ENCODE data around the gene HECA.
"Not testable (repeated sequence)": the region's sequence is repeated elsewhere in the genome, so short reads cannot be mapped to it uniquely, and the experiment has no call there.

Gene HECA

DNA sequence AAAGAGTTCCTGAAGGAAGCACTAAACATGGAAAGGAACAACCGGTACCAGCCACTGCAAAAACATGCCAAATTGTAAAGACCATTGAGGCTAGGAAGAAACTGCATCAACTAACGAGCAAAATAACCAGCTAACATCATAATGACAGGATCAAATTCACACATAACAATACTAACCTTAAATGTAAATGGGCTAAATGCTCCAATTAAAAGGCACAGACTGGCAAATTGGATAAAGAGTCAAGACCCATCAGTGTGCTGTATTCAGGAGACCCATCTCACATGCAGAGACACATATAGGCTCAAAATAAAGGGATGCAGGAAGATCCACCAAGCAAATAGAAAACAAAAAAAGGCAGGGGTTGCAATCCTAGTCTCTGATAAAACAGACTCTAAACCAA is 77.6 kb downstream of the HECA start:
- DNase-seq = not testable (repeated sequence)

GRCh38 chr6:139219271-139219729 is 84.4 kb downstream of the HECA start:
- peak; percentile 86 for DNase-seq

DNA sequence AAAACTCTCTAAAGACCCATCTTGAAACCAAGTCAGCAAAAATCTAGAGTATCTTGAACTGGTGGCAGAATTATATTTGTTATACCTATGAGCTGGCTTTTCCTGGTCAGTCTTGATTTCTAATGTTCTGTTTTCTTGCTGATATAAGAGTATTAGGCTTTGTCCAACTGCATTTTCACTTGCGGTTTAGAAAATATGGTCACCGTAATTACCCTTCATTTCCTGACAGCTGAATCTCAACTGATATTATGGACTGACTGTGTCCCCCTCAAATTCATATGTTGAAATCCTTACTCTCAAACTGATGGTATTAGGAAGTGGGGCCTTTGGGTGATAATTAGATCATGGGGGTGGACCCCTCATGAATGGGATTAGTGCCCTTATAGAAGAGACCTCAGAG is 84.9 kb downstream of the HECA start:
- DNase-seq = no peak

- DNase-seq = not testable (repeated sequence)
Observed at GRCh38 chr6:139228387-139228786, 93.5 kb downstream of the HECA start.
